SK-N-SH (cell line): ENCODE data around the gene ADGRG3.

Source experiments
- CTCF ChIP-seq: fragments of 200-600 bp; sonication (generic); IDR thresholded peaks from 2 replicates; pipeline ENCODE4 v1.6.1; 2017; ENCODE audit warnings: antibody characterized with exemption, mild to moderate bottlenecking, moderate library complexity
- EP300 ChIP-seq, 2 experiments: IDR thresholded peaks; 2 replicates each; pipeline versions ENCODE4 v1.4.0 to v1.6.1; 2012; ENCODE audit warnings: borderline replicate concordance in 1 of 2, low read depth in 1 of 2, low read length in 1 of 2
- FOXM1 ChIP-seq: IDR thresholded peaks from 2 replicates; pipeline ENCODE4 v1.4.0; 2012; ENCODE audit warnings: low read depth, mild to moderate bottlenecking
- MAX ChIP-seq: IDR thresholded peaks from 2 replicates; pipeline ENCODE4 v1.4.0; 2012; ENCODE audit warnings: low read depth
- POLR2AphosphoS5 ChIP-seq: IDR thresholded peaks from 2 replicates; pipeline ENCODE4 v1.6.1; 2012; ENCODE audit warnings: low read depth, low read length
- TCF12 ChIP-seq: IDR thresholded peaks from 2 replicates; pipeline ENCODE4 v1.4.0; 2012
- USF2 ChIP-seq: fragments of 150-350 bp; IDR thresholded peaks from 2 replicates; pipeline ENCODE4 v1.6.1; 2017; ENCODE audit warnings: antibody characterized with exemption, low read length, low read depth, borderline replicate concordance
- TF ChIP-seq, protein P1 (sequence below): IDR thresholded peaks from 2 replicates; pipeline ENCODE4 v1.4.0; 2012; ENCODE audit warnings: low read depth, borderline replicate concordance

DNA sequence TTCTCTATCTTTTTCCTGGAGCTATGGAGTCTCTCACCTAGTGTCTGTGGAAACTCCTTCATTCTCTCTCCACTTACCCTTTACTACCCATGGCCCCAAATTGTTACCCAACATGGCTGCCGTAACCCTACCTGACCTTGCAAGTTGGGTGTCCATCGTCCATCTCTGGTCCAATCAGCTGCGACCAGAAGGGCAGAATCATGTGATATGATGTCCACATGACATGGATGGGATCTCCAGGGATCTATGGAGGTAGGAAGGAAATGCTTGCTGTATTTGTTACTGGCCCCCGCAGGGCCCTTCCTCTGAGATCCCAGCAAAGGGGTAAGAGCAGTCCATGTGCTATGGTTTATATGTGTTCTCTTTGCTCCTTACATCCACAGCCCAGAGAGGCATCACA is 18.5 kb downstream of the ADGRG3 start:
- TF ChIP-seq TCF12 (no peak), POLR2AphosphoS5 (no peak), CTCF (no peak), FOXM1 (no peak), MAX (no peak), USF2 (no peak), EP300 (IDR thresholded peaks at IDR 0.05; ENCODE audit: borderline replicate concordance in 1 of 2, low read depth in 1 of 2, low read length in 1 of 2) (no peak)
- TF ChIP-seq, protein P1, sequence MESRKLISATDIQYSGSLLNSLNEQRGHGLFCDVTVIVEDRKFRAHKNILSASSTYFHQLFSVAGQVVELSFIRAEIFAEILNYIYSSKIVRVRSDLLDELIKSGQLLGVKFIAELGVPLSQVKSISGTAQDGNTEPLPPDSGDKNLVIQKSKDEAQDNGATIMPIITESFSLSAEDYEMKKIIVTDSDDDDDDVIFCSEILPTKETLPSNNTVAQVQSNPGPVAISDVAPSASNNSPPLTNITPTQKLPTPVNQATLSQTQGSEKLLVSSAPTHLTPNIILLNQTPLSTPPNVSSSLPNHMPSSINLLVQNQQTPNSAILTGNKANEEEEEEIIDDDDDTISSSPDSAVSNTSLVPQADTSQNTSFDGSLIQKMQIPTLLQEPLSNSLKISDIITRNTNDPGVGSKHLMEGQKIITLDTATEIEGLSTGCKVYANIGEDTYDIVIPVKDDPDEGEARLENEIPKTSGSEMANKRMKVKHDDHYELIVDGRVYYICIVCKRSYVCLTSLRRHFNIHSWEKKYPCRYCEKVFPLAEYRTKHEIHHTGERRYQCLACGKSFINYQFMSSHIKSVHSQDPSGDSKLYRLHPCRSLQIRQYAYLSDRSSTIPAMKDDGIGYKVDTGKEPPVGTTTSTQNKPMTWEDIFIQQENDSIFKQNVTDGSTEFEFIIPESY, result no peak
